Activated T-cell treated with anti-CD3 and anti-CD28 coated beads for 24 hours (primary cell): ENCODE measurements around the gene NTM.

Source experiments
- DNase-seq: peaks from one replicate; pipeline ENCODE4 v3.0.0-alpha.2; 2020; ENCODE audit warnings: low read depth

NTM gene

DNA sequence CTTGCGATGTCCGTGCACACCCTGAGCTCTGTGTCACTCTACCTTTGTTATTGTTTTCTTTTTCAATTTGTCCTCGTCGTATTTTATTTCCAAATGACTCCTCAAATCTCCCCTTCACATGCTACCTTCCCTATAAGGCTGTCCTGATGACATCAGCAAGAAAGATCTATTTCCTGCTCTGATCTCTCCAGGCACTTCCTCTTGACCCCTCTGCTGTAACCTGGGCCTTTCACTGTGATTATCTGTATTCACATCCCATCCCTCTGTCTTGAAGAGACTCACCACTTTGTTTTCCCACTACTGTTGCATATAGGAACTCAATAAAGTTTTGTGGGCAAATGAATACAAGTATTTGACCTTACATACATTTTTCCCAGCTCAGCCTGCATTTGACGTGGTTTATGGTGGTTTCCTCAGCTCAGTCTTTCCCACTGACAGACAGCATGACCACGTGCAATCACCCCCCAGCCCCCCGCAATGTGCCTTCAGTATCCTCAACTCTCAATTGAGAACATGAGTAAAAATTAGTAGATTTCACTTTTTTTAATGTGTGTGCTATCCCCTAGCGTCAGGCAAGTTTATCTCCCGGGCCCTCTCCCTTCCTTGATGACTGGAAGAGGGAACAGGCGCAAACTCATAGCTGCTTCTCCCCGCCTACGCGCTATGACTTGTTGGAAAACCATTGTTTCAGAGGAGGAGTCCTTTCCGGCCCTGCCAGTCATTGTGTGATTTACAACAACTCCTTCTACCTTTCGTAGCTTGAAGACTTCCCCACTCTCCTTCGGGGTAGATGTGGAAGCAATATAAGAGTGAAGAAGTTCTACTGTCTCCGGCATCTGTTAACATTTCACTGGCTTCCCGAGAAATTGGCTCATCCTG lies 498.5 kb downstream of the NTM start:
- DNase-seq, result no peak

DNA sequence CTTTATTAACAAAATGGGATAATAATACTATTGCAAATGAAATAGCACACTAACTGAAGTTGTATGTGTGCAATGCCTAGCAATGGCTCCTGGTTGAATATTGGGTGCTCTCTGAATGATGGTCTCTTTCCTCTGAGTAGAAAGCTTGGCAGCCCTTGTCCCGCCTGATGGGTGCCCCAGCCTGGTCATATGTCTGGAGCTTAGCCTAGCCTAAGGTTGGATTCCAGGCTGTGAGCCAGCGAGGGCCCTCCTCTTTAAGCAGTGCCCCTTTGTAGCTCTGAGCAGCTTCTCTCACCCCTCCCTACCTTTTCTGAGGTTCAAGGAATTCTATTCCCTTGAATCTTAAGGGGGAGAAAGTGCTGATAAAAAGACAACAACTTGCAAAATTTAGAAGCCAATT lies 499.9 kb downstream of the NTM start:
- no peak for DNase-seq

DNA sequence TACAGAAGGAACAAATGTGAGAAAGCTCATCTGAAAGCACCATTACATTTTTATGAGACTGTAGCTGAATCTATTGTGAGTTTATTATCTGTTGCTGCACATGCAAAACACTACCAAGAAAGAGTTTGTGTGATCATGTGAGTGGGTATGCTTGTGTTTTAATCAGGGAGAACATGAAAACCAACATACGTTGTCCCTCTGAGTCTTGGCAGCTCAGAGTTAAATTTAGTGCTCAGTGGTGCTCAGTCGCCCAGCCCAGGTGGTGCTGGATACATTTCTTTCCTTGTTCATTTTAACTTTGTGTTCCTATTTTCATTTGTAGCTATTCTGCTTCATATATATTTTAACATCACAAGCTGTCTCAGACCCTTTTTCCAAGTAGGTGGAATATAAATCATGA lies 500.6 kb downstream of the NTM start:
- no peak for DNase-seq

DNA sequence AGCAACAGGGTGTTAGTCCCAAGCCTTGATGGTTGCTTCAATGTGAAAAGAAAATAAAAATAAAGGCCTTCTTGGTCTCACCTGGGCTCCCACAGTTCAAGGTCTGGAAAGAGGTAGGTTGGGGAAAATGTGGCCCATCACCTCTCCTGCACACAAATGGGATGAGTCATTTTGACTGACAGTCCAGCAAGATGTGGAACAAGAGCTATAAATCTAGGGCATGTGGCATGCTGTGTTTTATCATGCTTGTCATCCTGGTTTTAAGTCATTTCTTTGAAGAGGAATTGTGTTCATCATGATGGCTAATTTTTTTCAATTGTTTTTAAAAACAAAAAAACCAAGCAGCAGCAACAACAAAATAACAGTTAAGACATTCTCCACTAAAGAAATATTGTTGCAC lies 503.7 kb downstream of the NTM start:
- no peak for DNase-seq

DNA sequence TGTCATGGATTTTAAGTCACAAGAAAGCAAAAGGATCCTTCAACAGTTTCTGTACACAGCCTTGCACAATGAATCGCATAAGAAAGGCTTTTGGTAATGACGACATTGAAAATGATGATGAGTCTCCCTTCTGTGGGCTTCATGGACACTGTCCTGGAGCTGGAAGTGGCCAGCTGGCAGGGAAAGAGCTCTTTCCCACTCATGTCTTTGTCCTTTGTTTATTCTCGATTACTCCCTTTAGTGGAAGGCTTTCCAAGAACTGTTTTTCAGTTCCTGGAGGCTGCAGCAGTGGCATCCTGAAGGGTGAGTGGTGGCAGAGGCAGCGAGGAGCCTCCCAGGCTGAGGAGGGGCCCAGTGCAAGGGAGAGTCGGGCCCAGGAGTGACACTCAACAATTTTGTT lies 505.2 kb downstream of the NTM start:
- no peak for DNase-seq

DNA sequence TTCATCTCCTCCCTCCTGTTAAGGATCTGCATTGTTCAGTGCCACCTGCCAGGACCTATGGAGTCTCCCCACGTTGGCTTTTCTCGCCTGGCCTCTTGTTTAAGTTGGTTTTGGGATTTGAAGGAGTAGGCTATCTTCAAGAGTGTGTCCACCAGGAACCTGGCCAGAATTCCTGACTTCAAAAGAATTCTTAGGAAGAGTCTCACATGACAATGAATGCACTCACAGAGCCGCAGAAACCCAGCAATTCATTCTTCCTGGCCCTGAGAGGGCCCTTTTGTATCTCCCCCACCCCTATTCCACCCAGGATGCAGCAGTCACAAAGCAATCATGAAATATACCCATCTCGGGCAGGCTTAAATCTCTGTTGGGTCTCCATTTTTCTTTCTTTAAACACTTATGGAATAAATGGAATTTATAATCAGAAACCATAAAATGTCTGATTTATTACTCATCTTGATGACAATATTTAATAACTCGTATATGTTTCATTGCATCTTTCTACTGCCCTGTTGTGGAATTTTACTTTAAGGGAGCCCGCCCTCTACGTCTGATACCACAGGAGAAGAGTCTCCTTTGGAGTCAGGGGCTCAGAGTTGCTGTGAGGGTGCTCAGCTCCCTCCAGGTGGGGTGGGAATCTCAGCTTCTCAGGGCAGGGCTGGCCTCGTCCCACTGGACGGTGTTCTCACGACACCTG lies 507.0 kb downstream of the NTM start:
- DNase-seq, result no peak

DNA sequence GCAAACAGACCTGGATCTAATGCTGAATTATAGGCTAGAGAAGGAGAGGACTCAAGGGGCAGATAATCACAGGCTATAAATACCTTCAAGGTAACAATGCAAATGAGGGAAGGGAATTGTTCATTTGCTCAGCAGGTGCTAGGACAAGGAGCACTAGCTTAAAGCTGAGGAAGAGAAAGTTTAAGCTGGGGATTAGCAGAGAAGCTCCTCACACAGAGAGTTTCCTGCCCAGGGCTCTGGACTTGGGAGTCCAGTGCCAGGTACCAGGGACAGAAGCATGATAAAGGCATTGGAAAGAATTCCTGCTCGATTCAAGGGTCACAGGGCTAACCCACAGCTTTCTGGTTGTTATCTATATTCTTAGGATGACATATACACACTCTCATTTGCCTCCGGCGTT lies 509.9 kb downstream of the NTM start:
- DNase-seq, result no peak

DNA sequence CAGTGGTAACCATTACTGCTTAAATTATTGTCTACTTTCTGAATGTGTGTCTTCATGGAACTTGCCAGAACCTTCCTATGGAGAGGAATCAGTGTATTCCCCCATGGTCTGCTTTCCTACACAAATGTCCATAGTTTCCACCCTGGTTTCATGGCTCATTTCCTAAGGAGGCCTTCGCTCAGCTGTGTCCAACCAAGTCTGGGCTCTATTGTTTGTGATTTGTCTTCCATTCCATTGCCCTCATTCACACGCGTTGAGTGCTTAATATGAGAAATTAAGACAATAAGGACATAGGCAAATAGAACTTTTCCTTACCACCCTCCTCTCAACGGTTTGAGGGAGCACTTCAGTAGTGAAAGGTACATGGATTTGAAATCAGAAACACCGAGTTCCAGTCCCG lies 510.6 kb downstream of the NTM start:
- DNase-seq, result no peak

DNA sequence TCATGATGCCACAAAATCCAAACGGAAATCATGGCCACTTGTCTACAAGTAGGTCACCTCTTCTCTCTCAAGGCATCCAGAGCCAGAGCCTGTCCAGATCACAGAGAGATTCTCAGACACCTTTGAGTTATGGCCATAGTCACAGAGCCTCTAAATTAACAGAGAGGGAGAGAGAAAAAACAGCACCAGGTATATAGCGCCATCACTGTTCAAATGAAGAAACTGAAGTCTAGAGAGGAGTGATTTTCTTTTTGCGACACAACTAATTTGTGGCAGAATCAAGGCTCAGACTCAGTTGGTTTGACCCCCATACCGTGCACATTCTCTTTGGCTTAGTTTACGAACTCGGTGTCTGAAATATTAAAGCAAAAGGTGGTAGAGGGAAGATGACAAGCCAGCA lies 512.9 kb downstream of the NTM start:
- DNase-seq, result no peak

DNA sequence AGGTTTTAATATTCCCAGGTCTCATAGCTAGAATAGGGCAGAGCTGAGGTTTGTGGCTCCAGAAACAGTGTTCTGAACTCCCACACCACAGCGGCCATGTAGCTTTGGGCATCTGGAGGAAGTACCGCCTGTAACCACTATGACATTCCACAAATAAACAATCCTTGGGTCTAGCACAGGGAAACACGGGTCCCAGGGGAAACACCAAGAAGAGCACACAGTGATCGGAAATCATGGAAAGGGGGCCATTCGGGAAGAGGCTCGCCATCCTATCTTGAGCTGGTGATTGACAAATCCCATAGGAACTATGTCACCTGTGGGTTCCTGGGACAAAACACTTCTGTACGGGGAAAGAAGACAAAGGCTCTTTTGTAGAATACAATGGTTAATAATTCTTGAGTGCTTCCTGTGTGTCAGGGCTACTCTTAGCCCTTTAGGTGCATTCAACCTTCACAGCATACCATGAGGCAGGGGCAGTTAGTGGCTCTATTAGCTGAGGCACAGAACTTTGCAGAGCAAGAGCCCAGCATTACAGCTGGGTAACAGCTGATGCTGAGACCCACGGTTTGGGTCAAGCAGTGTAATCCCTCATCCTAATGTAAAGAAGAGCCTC lies 514.2 kb downstream of the NTM start:
- DNase-seq, result no peak

DNA sequence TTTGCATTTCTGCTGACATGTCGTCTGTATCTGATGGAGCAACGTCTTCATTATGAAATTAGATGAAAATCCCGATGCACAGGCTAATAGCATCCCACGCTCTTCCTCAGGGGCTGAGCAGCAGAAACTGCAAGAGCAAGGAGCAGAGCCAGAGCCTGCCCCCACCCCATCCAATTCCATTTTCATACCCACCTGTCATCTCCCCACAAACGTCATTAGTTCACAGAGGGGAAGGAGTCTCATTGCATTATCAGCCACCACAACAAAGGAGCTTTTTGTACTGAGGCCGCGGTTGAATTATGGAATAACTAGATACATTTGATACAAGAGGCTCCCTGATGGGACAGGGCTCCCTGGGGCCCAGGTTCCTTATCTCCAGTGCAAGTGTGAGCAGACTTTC lies 515.0 kb downstream of the NTM start:
- DNase-seq, result no peak

DNA sequence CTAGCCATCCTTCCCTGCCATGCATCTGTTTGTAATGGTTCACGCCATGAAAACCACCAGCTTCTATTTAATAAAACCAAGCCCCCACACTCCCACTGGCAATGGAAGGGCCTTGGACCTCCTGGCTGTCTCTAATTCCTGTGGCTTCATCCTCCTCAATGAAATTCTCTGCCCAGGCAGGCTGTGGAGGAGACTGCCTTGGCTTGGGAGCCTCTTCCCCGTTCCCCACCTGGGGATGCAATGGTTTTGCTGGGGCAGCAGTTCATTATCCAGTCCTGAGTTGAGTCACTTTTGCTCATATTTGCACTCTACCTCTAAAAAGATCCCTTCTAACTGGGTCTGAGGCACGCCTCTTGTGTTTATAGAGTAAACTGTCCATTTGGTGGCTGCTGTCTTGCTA lies 515.8 kb downstream of the NTM start:
- DNase-seq, result no peak

DNA sequence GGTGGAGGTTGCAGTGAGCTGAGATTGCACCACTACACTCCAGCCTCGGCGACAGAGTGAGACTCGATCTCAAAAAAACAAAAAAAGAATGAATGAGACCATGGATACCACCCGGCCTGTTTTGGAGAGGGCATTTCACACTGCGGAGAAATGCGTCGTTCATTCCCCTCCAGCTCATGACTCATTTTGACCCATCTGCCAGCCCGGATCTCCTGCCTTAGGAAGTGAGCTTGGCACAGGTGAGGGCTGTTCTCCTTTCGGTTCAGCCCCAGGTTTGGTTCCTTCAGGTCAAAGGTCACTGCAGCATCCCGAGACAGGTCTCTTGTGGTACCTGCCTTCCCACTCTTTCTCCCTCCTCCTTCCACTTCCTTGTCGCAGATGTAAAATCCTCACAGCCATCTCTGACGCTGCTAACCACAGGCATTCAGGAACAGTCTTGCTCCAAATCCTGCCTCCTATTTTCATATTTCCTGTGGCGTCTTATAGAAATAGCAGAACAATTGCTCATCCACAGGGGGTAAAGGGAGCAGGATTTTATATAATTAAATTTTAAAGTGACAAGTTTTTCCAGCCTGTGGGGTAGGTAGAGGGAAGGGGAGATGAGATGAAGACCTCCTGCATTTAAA lies 517.9 kb downstream of the NTM start:
- DNase-seq, result no peak

DNA sequence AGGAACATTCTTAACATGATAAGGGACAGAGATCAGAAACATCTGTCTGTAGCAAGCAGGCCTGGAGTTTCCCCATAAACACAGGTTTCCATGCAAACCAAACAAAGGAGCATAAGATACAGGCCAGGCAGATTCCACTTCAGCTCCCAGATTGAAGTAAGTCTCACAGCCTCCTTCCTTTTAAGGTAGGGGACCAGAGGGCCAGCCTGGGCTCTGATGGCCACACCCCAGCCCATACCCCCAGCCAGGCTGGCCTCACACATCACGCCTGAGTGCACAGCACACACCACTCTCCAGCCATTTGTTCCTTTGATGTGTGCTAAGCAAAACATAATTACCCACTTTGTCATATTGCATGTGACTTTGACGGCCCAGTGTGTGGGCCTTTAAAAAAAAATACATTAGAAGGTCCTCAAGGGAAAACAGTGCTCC lies 518.7 kb downstream of the NTM start:
- DNase-seq, result no peak

DNA sequence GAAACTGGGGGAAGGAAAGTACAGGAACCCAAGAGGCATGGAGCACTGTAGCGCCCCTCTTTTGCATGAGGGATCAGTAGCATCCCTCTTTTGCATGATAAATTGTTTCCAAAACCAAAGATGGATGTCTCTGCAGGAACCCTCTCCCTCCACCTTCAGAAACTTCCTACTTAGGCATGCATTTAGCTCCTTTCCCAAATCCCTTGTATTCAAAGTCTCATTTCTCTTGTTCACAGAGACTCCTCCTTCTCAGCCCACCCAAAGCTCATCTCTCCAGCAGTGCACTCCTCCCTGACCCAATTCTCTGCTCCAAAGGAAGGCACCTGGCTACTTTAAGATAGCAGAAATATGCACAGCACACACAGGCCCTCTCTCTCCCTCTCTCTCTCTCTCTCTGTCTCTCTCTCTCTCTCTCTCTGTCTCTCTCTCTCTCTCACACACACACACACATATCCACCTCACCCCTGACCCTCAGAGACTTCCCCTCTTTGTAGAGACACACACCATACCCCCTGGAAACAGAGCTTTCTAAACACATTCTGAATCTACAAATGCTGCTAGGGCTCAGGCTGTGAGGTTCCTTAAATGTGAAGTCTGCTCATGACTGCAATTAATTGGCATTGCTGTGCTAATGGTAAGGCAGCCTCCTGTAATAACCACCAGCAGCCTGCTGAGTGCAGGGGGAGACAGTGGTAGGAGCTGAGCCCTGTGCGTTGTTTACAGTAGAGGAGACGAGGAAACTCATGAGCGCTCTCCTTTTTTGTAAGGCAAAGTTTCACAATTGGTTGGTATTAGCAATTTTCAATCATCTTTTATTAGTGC lies 519.6 kb downstream of the NTM start:
- no peak for DNase-seq

DNA sequence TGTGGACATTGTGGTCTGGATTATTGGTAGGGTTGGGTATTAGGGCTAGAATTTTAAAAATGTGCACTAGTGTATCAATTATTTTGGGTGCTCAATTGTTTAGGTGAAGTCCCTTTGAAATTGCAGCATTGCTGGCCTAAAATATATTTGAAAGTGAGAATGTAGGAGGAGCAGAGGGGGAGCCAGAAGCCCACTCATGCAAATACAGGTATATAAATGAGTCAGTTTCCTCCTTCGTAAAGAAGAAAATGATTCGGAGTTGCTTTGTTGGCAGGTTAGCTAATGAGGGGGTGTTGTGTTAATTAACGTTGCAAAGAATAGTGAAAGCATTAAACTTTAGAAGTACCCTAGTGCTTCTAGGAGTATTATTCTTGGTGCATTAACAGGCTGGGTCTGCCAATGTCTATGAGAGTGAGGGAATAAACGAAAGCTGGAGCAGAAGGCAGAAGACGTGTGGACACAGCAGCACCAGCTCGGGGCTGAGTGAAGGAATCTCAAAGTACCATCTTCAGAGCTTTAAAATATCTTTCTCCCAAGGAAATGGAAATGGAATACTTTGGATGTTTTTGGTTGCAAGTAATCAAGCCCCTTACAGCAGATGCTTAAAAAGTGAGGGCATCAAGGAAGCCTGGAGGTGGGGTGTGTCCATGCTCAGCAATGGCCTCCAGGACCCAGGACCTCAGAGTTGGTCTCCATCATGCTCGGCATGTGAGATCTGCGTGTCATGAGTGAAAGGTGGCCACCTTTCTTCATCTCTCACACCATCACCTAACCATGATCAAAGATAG lies 522.9 kb downstream of the NTM start:
- DNase-seq, result no peak

DNA sequence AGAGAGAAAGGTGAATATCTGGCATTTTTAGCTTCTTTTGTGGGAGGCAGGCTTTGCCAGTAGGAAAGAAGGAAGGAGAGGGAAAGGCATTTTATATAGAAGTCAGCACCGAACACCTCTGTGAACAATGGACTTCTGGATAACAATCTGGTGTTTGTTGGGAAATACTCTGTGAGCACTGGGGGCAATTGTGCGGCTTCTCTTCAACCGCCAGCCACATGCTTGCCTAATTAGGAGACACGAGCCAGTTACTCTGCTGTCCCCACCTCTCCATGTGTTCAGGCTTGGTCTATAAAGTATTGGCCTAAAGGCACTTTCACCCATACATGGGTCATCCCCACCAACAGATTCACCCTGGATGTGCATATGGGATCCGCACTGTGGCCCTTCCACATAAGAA lies 523.6 kb downstream of the NTM start:
- DNase-seq, result no peak

DNA sequence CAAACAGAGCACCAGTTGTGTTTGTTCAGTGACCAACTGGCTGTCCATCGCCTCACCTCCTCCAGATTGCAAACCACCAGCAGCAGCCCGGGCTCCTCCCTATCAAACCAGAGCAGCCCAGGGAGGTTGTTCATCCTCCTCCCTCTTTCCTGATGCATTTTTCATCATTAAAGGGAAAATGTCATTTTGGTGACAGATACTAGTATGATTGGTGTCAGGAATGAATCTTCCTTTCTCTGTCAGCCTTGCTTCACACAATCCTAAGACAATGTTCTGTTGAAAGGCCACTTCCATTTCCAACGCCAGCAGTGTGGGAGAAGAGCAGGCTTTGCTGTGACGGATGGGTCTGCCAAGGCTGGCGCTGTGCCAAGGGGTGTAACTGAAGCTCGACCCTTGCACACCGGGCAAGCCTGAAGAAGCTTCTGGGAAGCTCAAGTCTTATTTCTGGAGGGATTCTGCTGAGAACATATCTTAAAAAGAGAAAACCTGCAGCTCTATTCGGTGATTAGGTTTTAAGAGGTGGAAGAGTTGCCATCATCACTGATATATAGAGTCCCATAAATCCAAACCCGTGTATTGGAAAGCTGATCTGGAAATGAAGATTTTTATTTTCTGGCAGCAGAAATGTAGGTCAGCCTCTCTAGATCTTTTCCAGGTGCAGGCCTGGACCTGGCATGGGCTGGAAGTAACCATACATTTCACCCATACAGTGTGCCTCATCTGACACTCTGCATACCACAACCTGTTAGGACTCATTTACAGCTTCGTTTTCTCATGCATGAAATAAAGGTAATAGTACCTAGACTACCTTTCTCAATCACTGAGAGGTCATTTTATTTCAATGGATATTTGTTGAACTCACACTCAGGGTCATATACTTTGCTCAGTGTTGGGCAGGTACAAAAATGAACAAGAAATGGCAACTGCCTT lies 524.5 kb downstream of the NTM start:
- no peak for DNase-seq

DNA sequence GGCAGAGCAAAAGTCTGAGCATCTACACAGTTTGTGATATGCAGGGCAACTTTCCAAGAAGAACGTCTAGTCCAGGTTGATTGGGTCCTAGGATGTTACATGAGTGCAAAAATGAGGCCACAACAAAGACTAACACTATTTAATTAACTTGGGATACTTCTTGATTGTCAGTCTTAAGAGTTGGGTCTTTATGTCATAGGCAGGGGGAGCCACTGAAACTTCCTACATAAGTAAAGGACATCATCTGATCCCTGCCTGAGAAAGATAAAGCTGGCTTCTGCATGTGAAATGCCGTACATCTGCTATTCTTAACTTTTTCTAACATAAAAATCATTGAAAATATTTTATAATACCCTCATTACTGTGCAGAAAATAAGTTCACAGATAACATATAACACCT lies 525.5 kb downstream of the NTM start:
- DNase-seq, result no peak
